Dermis blood vessel endothelial cell (primary cell): ENCODE measurements around the gene PTPRF. TPM values are rescaled to one million over a fixed set of nuclear protein-coding genes. Genes with fewer than 3 reads are reported as not detected.
A peak's percentile ranks its signal among the peaks of the same experiment; 100 is the strongest.

Experiments used
- DNase-seq: peaks from one replicate; pipeline ENCODE4 v3.0.0; 2010
- total RNA-seq: library from RNA; depleted of rRNA; stranded (reverse); fragments of >200 nt; gene quantifications from 2 replicates; pipeline ENCODE4 v1.2.3, GENCODE V29; 2014

The PTPRF gene
- total RNA-seq, 1 donor from 2014 or later, result 108 TPM

- DNase-seq, result no peak
These were observed 17.1 kb upstream of the PTPRF start for GRCh38 chr1:43513471-43514173.

GRCh38 chr1:43518935-43519686, 11.6 kb upstream of the PTPRF start:
- no peak for DNase-seq

DNA sequence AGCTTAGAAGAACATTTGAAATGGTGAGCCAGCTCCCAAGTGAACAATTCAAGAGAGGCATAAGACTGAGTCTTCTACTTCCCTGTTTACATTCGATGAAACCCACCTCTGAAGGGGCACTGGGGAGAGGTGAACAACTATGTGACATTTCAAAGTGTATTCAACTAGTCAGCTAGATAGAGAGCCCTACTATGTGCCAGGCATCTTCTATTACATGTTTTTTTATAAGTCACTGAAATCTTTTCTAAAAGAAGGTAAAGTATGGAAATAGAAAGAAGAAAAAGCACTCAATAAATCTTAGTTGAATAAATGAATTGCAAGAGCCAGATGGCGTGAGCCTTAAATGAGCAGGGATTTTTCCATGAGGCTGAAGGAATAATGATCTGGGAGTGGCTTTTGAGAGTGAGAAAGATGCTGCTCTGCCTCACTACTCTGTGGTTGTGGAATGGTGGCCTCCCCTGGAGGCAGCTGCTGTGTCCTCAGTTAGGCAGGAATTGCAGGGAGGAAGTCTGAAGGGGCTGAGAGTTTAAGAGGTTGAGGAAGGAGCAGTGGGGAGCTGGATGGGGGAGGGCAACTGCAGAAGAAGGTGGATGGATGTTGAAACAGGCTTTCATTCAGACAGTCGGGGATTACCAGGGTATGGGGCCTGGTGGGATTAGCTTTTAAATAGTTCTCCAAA, 10.4 kb upstream of the PTPRF start:
- DNase-seq, result no peak

DNA sequence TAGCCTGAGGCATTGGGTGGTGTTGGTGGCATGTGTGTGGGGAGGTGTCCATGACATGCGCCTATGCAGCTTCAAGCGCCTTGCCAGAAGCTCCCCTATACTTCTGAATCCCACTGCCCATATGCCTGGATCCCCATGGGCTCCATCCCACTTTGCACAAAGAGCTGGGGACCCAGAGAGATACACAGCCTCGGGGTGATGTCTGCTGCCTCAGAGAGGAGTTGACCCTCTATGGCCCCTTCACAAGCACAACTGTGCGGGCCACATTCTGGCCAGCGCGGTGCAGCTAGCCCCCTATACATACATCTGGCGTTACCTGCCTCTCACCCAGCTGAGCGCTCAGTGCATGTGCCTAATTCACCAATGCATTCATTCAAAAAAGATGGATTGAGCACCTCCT, 9.6 kb upstream of the PTPRF start:
- DNase-seq, result no peak

- DNase-seq, result no peak
These were observed 8.9 kb upstream of the PTPRF start for GRCh38 chr1:43521756-43522155.

DNA sequence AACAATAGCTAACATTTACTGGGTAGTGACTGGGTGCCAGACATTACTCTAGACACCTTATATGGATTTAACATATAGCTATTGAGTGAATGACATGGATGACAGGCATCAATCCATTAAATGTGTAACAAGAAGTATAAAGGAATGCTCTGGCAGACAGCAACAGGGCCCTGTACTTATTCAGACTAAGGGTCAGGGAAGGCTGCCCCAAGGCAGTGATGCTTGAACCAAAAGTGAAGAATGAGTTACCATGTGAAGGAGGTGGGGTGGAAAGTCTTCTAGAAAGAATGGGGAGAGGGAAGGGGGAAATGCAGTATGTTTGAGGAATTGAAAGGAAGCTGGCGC, 8.3 kb upstream of the PTPRF start:
- no peak for DNase-seq

GRCh38 chr1:43522776-43523480, 7.8 kb upstream of the PTPRF start:
- DNase-seq, result peak; percentile 48

DNA sequence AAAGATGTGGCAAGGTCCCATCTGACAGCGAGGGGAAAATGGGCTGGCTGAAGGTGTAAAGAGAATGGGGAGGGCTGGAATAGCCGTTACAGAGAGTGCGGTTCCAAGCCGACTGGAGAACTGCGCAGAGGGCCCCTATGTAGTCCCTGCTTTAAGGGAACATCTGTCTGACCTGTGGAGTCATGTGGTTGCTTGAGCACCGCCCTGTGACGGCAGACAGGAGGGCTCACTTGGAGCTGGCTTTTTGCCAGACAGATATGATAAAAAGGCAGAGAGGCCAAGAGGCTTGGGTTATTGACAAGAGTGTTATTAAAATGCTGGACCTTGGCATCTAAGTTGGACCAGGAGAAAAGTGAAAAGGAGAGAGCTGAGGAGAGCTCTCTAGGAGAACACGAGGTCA, 5.9 kb upstream of the PTPRF start:
- no peak for DNase-seq

- DNase-seq, result peak; percentile 44
These were observed 4.7 kb upstream of the PTPRF start for GRCh38 chr1:43526002-43526401.

DNA sequence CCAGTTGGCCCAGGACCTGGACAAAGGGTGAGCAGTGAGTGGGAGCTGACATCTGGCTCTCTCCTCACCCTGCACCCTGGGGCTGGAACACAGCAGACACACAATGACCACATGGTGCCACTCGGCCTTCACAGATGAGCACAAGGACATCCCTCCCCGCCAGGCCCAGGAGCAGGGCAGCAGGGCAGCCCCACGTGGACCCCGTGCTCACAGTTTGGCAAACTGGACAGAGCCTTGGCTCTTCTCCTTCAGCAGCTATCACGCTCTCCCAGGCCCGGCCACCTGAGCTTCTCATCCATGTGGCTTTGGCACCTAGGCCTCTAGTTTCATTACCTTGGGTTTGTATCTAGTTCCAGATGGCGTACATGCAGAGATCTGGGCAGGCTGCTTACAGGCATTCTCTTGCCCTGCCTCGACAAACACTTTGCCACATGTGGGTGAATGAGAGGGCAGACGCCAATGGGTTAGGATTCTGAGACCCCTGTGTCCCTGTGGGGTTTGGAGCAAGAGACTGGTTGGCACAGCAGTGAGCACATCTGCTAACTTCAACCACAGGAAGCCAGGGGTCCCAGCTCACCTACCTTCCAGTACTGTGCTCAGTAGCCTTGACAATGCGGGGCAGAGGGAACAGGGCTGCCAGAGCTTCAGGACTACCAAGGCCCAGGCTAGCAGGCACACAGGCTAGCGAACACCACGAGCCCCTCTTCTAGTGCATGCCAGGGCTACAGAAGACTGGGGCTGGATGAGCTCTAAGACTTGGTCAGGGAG, 3.4 kb upstream of the PTPRF start:
- DNase-seq, result no peak

DNA sequence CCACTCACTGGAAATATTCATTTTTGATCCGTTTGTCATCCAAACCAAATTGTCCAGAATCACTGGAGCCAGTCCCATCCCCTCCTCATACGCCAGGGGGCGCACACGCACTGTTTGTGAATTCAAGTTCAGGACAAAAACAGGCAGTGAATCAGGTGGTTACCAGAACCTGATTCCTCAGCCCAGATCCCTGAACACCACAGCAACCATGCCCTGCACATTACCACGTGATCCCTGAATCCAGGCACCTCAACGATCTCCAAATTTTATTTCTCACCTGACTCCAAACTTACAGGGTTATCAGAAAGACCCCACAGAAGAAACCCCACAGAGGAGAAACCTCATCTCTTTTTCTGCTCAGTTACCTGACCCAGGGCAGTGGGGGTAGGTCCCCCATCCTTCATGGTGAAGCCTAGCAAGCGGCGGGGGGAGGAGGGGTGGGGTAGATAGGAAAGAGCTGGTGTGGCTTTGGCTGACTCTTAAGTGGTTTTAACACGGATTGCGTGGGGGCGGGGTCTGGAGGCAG, 1.4 kb upstream of the PTPRF start:
- DNase-seq, result peak; percentile 94

GRCh38 chr1:43531107-43531905, 623 bp downstream of the PTPRF start:
- peak; percentile 65 for DNase-seq

- peak; percentile 17 for DNase-seq
These were observed 1.4 kb downstream of the PTPRF start for GRCh38 chr1:43531906-43532584.

DNA sequence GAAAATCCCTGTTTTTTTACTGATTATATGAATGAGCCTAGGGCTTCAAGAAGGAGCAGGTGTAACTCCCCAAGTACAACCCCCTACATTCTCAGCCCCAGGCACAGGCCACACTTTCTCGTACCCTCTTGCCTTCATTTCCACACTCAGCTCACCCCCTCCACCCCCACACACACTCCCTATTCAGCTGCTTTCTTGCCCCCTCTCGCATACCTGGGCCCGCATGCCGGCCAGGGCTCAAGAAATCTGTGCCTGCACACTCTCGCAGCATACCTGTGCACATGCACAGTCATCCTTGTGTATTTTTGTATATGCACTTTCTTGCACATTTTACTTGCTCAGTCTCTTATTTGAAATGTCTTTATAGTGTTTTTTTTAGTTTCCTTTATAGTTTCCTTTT, 2.0 kb downstream of the PTPRF start:
- DNase-seq, result no peak

DNA sequence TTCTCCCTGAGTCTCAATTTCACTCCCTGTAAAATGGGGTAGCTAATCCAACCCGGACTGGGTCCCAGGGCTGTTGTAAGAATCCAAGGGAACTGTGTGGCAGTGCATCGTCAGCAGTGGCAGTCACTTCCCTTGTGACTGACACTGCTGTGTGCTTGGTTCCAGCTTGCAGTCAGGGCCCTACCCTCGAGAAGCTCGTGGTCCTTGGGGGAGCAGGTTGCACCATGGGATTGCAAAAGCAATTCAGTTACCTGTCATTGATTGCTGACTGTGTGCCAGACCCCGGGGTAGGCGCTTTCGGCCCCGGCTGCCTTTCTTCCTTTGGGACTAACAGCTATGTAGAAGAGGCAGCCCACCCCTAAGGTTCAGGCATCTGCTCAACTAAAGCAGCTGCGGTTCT, 2.9 kb downstream of the PTPRF start:
- no peak for DNase-seq

- no peak for DNase-seq
These were observed 3.6 kb downstream of the PTPRF start for GRCh38 chr1:43534256-43534655.

GRCh38 chr1:43536196-43536863, 5.6 kb downstream of the PTPRF start:
- DNase-seq, result no peak

DNA sequence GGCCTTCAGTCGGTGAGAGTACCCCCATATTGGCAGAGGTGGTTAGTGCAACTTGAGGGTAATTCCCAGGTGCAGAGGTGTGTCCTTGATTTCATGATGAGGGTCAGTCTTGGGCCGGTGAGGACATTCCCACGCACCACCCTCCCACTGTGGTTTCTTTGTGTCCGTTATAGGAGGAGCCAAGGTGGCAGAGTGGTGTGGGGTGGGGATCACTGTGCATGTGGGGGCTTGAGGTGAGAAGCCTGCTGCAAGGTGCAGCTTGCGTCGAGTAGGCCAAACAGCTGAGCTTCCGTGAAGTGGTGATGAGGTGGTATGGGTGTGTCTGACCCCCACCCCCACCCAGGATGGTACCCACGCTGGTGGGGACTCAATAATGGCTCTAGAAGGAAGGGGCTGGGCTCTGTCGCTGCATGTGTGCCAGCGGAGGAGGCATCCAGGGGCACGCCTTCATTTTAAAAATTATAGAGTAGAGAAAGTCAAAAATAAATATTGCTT, 6.2 kb downstream of the PTPRF start:
- no peak for DNase-seq

DNA sequence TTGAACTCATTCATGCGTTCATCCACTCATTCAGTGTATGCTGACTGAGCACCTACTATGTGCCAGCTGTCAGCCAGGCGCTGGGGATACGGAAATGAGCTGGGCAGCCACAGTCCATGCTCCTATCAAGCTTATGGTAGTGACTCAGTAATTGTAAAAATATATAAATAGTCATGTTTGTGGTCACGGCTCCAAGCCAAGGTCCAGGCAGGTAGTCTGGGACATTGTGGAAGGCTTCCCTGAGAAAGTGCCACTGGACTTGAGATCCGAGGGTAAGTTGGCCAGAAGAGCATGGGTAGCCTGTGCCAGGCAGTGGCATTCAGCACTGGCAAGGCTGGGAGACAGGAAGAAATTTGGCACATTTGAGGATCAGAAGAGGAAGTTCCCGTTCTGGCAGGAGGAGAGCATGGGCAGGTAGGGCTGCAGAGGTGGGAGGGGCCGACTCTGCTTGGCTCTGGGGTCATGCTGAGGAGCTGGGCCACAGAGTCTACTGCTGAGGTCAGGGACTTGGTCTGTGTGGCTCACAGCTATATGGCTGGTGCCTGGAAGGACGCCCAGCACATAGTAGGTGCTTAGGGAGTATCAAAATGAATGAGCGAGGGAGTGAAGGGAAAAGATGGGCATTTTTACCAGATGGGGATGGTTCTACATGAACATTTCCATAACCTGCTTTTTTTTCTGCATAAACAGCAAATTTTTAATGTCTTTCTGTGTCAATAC, 6.9 kb downstream of the PTPRF start:
- DNase-seq, result no peak
